ENCODE measurements around the gene GRPEL1. TPM values are rescaled to one million over a fixed set of nuclear protein-coding genes. Genes with fewer than 3 reads are reported as not detected.

The GRPEL1 gene
- total and polyA plus RNA-seq, 2 of the 13 experiments (the other 11 are each of a cell fraction or from before 2014, with no cell fraction given): 32.3 to 141 TPM

DNA sequence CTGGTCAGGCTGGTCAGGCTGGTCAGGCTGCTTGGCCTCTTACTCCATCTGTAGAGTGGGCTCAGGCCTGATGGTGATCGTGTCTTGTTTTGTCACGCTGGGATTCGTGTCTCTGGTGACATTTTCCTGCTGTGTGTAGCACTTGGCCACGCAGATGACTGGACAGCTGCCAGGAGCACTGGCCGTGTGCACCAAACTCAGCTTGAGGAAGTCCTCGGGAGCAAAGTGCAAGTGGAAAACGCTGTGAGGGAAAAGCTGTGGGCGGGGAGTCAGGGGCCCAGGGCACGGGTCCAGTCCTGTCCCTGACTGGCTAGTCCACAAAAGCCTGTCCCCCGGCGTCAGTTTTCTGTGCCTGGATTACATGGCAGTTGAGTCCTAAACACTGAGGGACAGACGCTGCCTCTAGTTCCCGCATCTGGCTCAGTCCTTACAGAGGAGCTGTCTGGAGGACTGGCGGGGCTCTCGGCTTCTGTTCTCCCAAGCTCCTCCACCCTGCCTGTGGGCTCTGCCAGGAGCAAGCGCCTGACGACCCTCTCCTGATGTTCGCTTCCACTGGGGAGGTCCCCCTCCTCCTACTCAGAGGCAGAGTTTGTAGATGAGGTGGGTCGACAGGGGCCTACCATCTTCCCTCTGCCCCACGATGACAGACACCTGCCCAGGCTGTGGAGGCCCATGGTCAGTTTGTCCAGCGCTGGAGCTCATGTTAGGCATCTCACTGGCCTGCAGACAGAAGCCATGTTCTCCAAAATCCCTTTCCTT is 35.9 kb upstream of the GRPEL1 start (continued):
- peak; percentile 51; the same call in 1 of the 2 replicates for TF ChIP-seq HDAC1 (CRISPR knock-in tag; IDR thresholded peaks at IDR 0.05)
- TF ChIP-seq, protein P1, sequence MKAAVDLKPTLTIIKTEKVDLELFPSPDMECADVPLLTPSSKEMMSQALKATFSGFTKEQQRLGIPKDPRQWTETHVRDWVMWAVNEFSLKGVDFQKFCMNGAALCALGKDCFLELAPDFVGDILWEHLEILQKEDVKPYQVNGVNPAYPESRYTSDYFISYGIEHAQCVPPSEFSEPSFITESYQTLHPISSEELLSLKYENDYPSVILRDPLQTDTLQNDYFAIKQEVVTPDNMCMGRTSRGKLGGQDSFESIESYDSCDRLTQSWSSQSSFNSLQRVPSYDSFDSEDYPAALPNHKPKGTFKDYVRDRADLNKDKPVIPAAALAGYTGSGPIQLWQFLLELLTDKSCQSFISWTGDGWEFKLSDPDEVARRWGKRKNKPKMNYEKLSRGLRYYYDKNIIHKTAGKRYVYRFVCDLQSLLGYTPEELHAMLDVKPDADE (CRISPR knock-in tag; IDR thresholded peaks at IDR 0.05): no peak
- TF ChIP-seq MED1 (CRISPR knock-in tag; IDR thresholded peaks at IDR 0.05): peak; percentile 70
- no peak for TF ChIP-seq NR3C1 (CRISPR knock-in tag; IDR thresholded peaks at IDR 0.05)
- no peak for TF ChIP-seq THYN1 (CRISPR knock-in tag; IDR thresholded peaks at IDR 0.05; ENCODE audit: borderline replicate concordance, low read depth)
- peak; percentile 42; the same call in 1 of the 2 replicates for TF ChIP-seq PHF20 (CRISPR knock-in tag; IDR thresholded peaks at IDR 0.05)
- no peak; the same call in 1 of the 2 replicates for TF ChIP-seq ZNF777 (CRISPR knock-in tag; IDR thresholded peaks at IDR 0.05)
- TF ChIP-seq NKX3-1 (CRISPR knock-in tag; IDR thresholded peaks at IDR 0.05): no peak
- no peak for TF ChIP-seq ZNF225 (CRISPR knock-in tag; IDR thresholded peaks at IDR 0.05)
- no peak for TF ChIP-seq HNRNPL (IDR thresholded peaks at IDR 0.05; ENCODE audit: low read depth, low read length)
- TF ChIP-seq, protein P2, sequence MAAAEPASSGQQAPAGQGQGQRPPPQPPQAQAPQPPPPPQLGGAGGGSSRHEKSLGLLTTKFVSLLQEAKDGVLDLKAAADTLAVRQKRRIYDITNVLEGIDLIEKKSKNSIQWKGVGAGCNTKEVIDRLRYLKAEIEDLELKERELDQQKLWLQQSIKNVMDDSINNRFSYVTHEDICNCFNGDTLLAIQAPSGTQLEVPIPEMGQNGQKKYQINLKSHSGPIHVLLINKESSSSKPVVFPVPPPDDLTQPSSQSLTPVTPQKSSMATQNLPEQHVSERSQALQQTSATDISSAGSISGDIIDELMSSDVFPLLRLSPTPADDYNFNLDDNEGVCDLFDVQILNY (CRISPR knock-in tag; conservative IDR thresholded peaks at IDR 0.05): no peak
- TF ChIP-seq ZEB1 (IDR thresholded peaks at IDR 0.05; ENCODE audit: insufficient replicate concordance, low read depth): no peak
- peak; percentile 31; the same call in 1 of the 2 replicates for TF ChIP-seq PITX1 (CRISPR knock-in tag; IDR thresholded peaks at IDR 0.05)
- TF ChIP-seq RCOR2 (CRISPR knock-in tag; IDR thresholded peaks at IDR 0.05): no peak
- TF ChIP-seq, protein P3, sequence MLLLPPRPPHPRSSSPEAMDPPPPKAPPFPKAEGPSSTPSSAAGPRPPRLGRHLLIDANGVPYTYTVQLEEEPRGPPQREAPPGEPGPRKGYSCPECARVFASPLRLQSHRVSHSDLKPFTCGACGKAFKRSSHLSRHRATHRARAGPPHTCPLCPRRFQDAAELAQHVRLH (CRISPR knock-in tag; IDR thresholded peaks at IDR 0.05; ENCODE audit: borderline replicate concordance, low read depth): no peak
- TF ChIP-seq, protein P4, sequence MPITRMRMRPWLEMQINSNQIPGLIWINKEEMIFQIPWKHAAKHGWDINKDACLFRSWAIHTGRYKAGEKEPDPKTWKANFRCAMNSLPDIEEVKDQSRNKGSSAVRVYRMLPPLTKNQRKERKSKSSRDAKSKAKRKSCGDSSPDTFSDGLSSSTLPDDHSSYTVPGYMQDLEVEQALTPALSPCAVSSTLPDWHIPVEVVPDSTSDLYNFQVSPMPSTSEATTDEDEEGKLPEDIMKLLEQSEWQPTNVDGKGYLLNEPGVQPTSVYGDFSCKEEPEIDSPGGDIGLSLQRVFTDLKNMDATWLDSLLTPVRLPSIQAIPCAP (CRISPR knock-in tag; IDR thresholded peaks at IDR 0.05; ENCODE audit: low read depth): no peak
- TF ChIP-seq NONO (IDR thresholded peaks at IDR 0.05): no peak
- no peak for TF ChIP-seq NONO (CRISPR knock-in tag; conservative IDR thresholded peaks at IDR 0.05)
- no peak for TF ChIP-seq ZNF382 (CRISPR knock-in tag; IDR thresholded peaks at IDR 0.05; ENCODE audit: borderline replicate concordance)
- TF ChIP-seq TARDBP (CRISPR knock-in tag; IDR thresholded peaks at IDR 0.05): peak; percentile 93
- peak; percentile 90 for TF ChIP-seq SNAPC2 (CRISPR knock-in tag; IDR thresholded peaks at IDR 0.05)
- peak in 1 of 2 experiments; percentile 50; a peak in 2 of 4 replicates for TF ChIP-seq KLF16 (CRISPR knock-in tag; IDR thresholded peaks at IDR 0.05)
- TF ChIP-seq SSRP1 (CRISPR knock-in tag; IDR thresholded peaks at IDR 0.05): peak; percentile 95
- TF ChIP-seq, protein P5, sequence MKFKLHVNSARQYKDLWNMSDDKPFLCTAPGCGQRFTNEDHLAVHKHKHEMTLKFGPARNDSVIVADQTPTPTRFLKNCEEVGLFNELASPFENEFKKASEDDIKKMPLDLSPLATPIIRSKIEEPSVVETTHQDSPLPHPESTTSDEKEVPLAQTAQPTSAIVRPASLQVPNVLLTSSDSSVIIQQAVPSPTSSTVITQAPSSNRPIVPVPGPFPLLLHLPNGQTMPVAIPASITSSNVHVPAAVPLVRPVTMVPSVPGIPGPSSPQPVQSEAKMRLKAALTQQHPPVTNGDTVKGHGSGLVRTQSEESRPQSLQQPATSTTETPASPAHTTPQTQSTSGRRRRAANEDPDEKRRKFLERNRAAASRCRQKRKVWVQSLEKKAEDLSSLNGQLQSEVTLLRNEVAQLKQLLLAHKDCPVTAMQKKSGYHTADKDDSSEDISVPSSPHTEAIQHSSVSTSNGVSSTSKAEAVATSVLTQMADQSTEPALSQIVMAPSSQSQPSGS (CRISPR knock-in tag; IDR thresholded peaks at IDR 0.05): no peak; the same call in 1 of the 2 replicates
- TF ChIP-seq MIXL1 (CRISPR knock-in tag; IDR thresholded peaks at IDR 0.05): peak; percentile 26; the same call in 1 of the 2 replicates
- TF ChIP-seq, protein P6, sequence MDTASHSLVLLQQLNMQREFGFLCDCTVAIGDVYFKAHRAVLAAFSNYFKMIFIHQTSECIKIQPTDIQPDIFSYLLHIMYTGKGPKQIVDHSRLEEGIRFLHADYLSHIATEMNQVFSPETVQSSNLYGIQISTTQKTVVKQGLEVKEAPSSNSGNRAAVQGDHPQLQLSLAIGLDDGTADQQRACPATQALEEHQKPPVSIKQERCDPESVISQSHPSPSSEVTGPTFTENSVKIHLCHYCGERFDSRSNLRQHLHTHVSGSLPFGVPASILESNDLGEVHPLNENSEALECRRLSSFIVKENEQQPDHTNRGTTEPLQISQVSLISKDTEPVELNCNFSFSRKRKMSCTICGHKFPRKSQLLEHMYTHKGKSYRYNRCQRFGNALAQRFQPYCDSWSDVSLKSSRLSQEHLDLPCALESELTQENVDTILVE (CRISPR knock-in tag; IDR thresholded peaks at IDR 0.05): no peak

Data from HepG2 (cell line).